ENCODE data around the gene KIF6.

GRCh38 chr6:39280247-39280731, 444.9 kb downstream of the KIF6 start:
- TF ChIP-seq CTCF (IDR thresholded peaks at IDR 0.05) (no peak), POLR2A (IDR thresholded peaks at IDR 0.05) (no peak)
